Ramos (cell line): ENCODE measurements around the gene ITIH4.

Source experiments
- in situ Hi-C: fragments of 300-500 bp; cut with MboI; formaldehyde crosslinking; loops from one replicate; pipeline ENCODE4 v1.14.3; 2022; ENCODE audit warnings: low sequenced_read_pairs; ENCODE audit not compliant: unreplicated experiment

ITIH4 gene

DNA sequence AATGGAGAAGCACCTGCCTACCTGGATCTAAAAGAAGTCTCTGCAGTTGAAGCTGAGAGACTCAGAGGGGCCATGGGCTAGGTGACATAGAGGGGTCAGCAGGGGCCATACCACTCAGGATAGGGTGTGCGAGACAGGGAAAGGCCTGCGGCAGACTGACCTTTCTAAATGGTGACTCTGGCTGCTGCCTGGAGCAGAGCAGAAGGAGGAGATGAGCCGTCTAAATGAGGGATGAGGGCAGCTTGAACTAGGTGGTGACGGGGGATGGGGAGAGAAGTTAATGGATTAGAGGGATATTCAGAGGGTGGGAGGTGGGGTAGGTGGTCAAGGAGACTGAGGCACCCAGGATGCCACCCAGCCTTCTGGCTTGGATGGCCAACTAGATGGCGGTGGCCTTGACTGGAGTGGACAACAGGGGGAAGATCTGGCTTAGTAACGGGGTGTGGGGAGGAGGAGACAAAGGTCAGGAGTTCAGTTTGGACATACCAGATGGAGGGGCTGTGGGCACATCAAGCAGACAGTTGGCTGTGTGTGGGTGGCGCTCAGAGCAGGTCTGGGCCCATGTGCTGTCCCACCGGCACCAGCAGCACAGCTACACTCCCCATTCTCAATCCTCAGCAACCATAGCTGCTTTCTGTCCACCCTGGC lies 56.3 kb downstream of the ITIH4 start:
- in situ Hi-C loops = no loop called here

GRCh38 chr3:52773361-52774065 lies 57.0 kb downstream of the ITIH4 start:
- in situ Hi-C loops = no loop called here

GRCh38 chr3:52771702-52772101 lies 58.8 kb downstream of the ITIH4 start:
- in situ Hi-C loops = no loop called here

DNA sequence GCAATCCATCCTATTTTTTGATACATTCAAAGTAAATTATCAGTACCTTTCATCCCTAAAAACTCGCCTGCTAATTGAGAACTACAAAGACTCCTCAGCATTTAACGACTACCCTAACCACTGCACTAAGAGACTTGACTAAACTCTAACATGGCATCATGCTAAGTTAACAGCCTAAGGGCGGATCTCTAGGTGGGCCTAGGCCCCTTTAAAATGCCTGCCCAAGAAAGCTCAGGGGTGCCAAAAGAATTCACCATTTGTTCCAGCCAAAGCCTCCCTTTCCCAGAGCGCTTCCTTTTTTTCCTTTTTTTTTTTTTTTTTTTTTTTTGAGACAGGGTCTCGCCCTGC lies 59.2 kb downstream of the ITIH4 start:
- in situ Hi-C loops = no loop called here

GRCh38 chr3:52770496-52771333 lies 59.8 kb downstream of the ITIH4 start, which contains the start of gene NEK4:
NEK4 (minus strand) TSS chr3:52770940; CDS start chr3:52770746, 194 bp downstream.
- in situ Hi-C loops = no loop called here

- in situ Hi-C loops = no loop called here
These were observed 60.6 kb downstream of the ITIH4 start for GRCh38 chr3:52769786-52770455.

DNA sequence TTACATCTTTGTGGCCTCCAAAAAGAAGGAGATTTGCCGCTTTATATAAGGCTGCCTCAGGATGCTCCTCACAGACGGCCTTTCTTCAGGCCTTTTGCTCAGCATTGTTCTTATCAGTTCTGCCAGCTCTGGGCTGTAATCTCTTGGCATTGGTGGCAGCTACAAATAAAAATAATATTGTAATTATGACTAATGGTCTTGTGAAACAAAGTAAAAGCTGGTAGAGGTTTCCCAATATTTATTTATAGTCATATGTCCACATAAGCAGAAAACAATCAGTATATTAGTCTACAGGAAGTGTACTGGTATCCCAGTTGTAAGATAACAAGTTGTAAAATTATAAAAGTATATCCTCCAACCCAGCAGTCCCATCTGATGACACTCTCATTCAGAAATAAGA lies 67.0 kb downstream of the ITIH4 start:
- in situ Hi-C loops = no loop called here
